HCT116 (cell line): Measurements from ENCODE around the gene SQSTM1. TPM values are rescaled to one million over a fixed set of nuclear protein-coding genes. Genes with fewer than 3 reads are reported as not detected.

Source experiments
- ATAC-seq: fragments of 200-7000 bp; cut with Tn5 transposase; 2 replicates; pipeline ENCODE4 v1.9.1; 2020; ENCODE audit warnings: mild to moderate bottlenecking, moderate library complexity
- BruUV-seq: library from RNA; stranded (reverse); fragments of 400-500 nt; replicated peaks from 2 replicates; lab custom pipeline; 2021; lab: Mats Ljungman, UMichigan
- CTCF ChIA-PET: fragments of 300-600 bp; sonication (Branson Sonifier 250); formaldehyde crosslinking; loops from one replicate; lab custom pipeline; 2021; ENCODE audit warnings: antibody characterized with exemption; lab: Charles Lee
- POLR2A ChIA-PET: fragments of 300-600, 350-600 bp; sonication (Branson Sonifier 250); formaldehyde crosslinking; loops from one replicate; lab custom pipeline; 2021; ENCODE audit warnings: antibody characterized with exemption; lab: Charles Lee
- RAD21 ChIA-PET, 2 experiments: fragments of 300-600 bp; sonication (Branson Sonifier 250); formaldehyde crosslinking; loops; one replicate each; lab custom pipeline; 2023; ENCODE audit warnings: low total read pairs in 2 of 2; ENCODE audit not compliant: uncharacterized antibody in 2 of 2, unreplicated experiment in 2 of 2, low non-redundant PET in 1 of 2; lab: Charles Lee
- DNase-seq: peaks from one replicate; pipeline ENCODE4 v3.0.0-alpha.2; 2010; ENCODE audit warnings: low read depth, low spot score
- H2AFZ ChIP-seq: fragments of 200-600 bp; shearing (Covaris generic), sonication (generic); 2 replicates; pipeline ENCODE4 v1.6.1; 2017; ENCODE audit warnings: low read depth, mixed run types, mixed read lengths, antibody characterized with exemption, low read length; ENCODE audit not compliant: poor library complexity, severe bottlenecking
- H3K27ac ChIP-seq: 2 replicates; pipeline ENCODE4 v1.5.1; 2012; ENCODE audit warnings: low read depth, low read length
- H3K27me3 ChIP-seq: fragments of 200-600 bp; sonication (generic); 2 replicates; pipeline ENCODE4 v1.6.1; 2016; ENCODE audit warnings: mixed run types, low read length, mixed read lengths; ENCODE audit not compliant: insufficient read depth
- H3K36me3 ChIP-seq, 2 experiments: fragments of 200-500 bp in 1 of 2; fragments of 200-600 bp in 1 of 2; sonication (Bioruptor generic) in 1 of 2; sonication (generic) in 1 of 2; 2 replicates each; pipeline versions ENCODE4 v1.5.1 to v1.6.1; 2014 to 2016; ENCODE audit warnings: low read length in 2 of 2, inconsistent platforms in 1 of 2, mixed read lengths in 1 of 2, mixed run types in 1 of 2; ENCODE audit not compliant: insufficient read depth in 2 of 2, control insufficient read depth in 1 of 2
- H3K4me1 ChIP-seq, 2 experiments: fragments of 200-600 bp in 1 of 2; sonication (generic) in 1 of 2; 2 replicates each; pipeline versions ENCODE4 v1.5.1 to v1.6.1; 2012 to 2017; ENCODE audit warnings: low read length in 2 of 2, inconsistent platforms in 1 of 2, mild to moderate bottlenecking in 1 of 2, mixed read lengths in 1 of 2, mixed run types in 1 of 2, moderate library complexity in 1 of 2; ENCODE audit not compliant: insufficient read depth in 2 of 2, control insufficient read depth in 1 of 2
- H3K4me2 ChIP-seq: fragments of 200-600 bp; sonication (generic); 2 replicates; pipeline ENCODE4 v1.6.1; 2017; ENCODE audit warnings: mixed run types, low read length, mixed read lengths
- H3K4me3 ChIP-seq, 2 experiments: fragments of 200-600 bp in 1 of 2; sonication (generic) in 1 of 2; replicated peaks in 1 of 2; 2 replicates each; pipeline ENCODE4 v1.5.1; 2011 to 2016; ENCODE audit warnings: low read length in 2 of 2, control low read depth in 1 of 2, low read depth in 1 of 2, mild to moderate bottlenecking in 1 of 2, mixed read lengths in 1 of 2, mixed run types in 1 of 2
- H3K79me2 ChIP-seq: fragments of 200-600 bp; sonication (generic); 2 replicates; pipeline ENCODE4 v1.6.1; 2017; ENCODE audit warnings: mild to moderate bottlenecking, mixed run types, low read length, moderate library complexity, mixed read lengths; ENCODE audit not compliant: insufficient read depth
- H3K9ac ChIP-seq: fragments of 200-600 bp; sonication (generic); 2 replicates; pipeline ENCODE4 v1.6.1; 2016; ENCODE audit warnings: low read length, mixed read lengths
- H3K9me2 ChIP-seq: fragments of 200-600 bp; sonication (generic), shearing (Covaris generic); 2 replicates; pipeline ENCODE4 v1.6.1; 2017; ENCODE audit warnings: mixed run types, mild to moderate bottlenecking, moderate library complexity; ENCODE audit not compliant: insufficient read depth
- H3K9me3 ChIP-seq, 2 experiments: fragments of 200-500 bp in 1 of 2; fragments of 200-600 bp in 1 of 2; sonication (Bioruptor generic) in 1 of 2; sonication (generic) in 1 of 2; 2 replicates each; pipeline ENCODE4 v1.6.1; 2014 to 2017; ENCODE audit warnings: low read length in 2 of 2, mixed read lengths in 2 of 2, inconsistent platforms in 1 of 2, low read depth in 1 of 2, mild to moderate bottlenecking in 1 of 2, mixed run types in 1 of 2, moderate library complexity in 1 of 2; ENCODE audit not compliant: control insufficient read depth in 1 of 2, insufficient read depth in 1 of 2
- H4K20me1 ChIP-seq: fragments of 200-600 bp; sonication (generic), shearing (Covaris generic); 2 replicates; pipeline ENCODE4 v1.6.1; 2017; ENCODE audit warnings: mixed run types, mild to moderate bottlenecking, moderate library complexity; ENCODE audit not compliant: insufficient read depth
- CBX3 ChIP-seq: IDR thresholded peaks from 2 replicates; pipeline ENCODE4 v1.6.1; 2012; ENCODE audit warnings: low read depth
- CTCF ChIP-seq, 3 experiments: fragments of 200-600 bp in 1 of 3; sonication (generic) in 1 of 3; IDR thresholded peaks in 2 of 3; conservative IDR thresholded peaks in 1 of 3; 2 replicates each; pipeline ENCODE4 v1.5.1; 2012 to 2017; ENCODE audit warnings: low read depth in 2 of 3, low read length in 2 of 3, antibody characterized with exemption in 1 of 3, borderline replicate concordance in 1 of 3, control low read depth in 1 of 3, mild to moderate bottlenecking in 1 of 3, mixed read lengths in 1 of 3, mixed run types in 1 of 3, moderate library complexity in 1 of 3; ENCODE audit not compliant: insufficient read depth in 1 of 3
- EZH2 ChIP-seq: fragments of 200-600 bp; sonication (generic); IDR thresholded peaks from 2 replicates; pipeline ENCODE4 v1.6.1; 2017; ENCODE audit warnings: antibody characterized with exemption, mixed run types
- EZH2phosphoT487 ChIP-seq: fragments of 200-600 bp; IDR thresholded peaks from 2 replicates; pipeline ENCODE4 v1.6.1; 2018; ENCODE audit warnings: antibody characterized with exemption, borderline replicate concordance
- FOSL1 ChIP-seq: IDR thresholded peaks from 2 replicates; pipeline ENCODE4 v1.6.1; 2012; ENCODE audit warnings: low read depth
- JUND ChIP-seq: IDR thresholded peaks from 2 replicates; pipeline ENCODE4 v1.6.1; 2012
- RAD21 ChIP-seq: IDR thresholded peaks from 2 replicates; pipeline ENCODE4 v1.6.1; 2012; ENCODE audit warnings: low read depth, mild to moderate bottlenecking
- SIN3A ChIP-seq: IDR thresholded peaks from 2 replicates; pipeline ENCODE4 v1.6.1; 2012; ENCODE audit warnings: low read depth
- SP1 ChIP-seq: IDR thresholded peaks from 2 replicates; pipeline ENCODE4 v1.6.1; 2012; ENCODE audit warnings: low read depth
- SRF ChIP-seq: IDR thresholded peaks from 2 replicates; pipeline ENCODE4 v1.6.1; 2012; ENCODE audit warnings: low read depth
- TCF7L2 ChIP-seq: IDR thresholded peaks from 2 replicates; pipeline ENCODE4 v1.7.0; 2011; ENCODE audit warnings: borderline replicate concordance, inconsistent platforms; ENCODE audit not compliant: insufficient read depth, insufficient read length; ENCODE audit errors: extremely low read depth
- YY1 ChIP-seq: IDR thresholded peaks from 2 replicates; pipeline ENCODE4 v1.6.1; 2011; ENCODE audit warnings: low read length, low read depth, moderate library complexity, mild to moderate bottlenecking; ENCODE audit not compliant: insufficient replicate concordance; ENCODE audit errors: extremely low read depth
- ZFX ChIP-seq: fragments of 450-650 bp; IDR thresholded peaks from 2 replicates; pipeline ENCODE4 v1.6.1; 2017
- ZNF274 ChIP-seq: fragments of 200-500 bp; sonication (Bioruptor generic); IDR thresholded peaks from 2 replicates; pipeline ENCODE4 v1.6.1; 2014; ENCODE audit warnings: mild to moderate bottlenecking, low read depth, low read length, inconsistent platforms
- intact Hi-C: fragments of 100-400 bp; cut with micrococcal nuclease; formaldehyde crosslinking; loops from 2 replicates; pipeline ENCODE4 v1.10.0; 2022
- total RNA-seq: library from RNA; stranded (reverse); gene quantifications from one replicate; pipeline ENCODE4 v1.2.1, GENCODE V29; 2021; ENCODE audit not compliant: unreplicated experiment
- TF ChIP-seq, protein P1 (sequence below): IDR thresholded peaks from 2 replicates; pipeline ENCODE4 v1.6.1; 2012
- TF ChIP-seq, protein P2 (sequence below): IDR thresholded peaks from 2 replicates; pipeline ENCODE4 v1.6.1; 2012; ENCODE audit warnings: low read depth

SQSTM1 gene
- total RNA-seq, 1 experiment from 2014 or later: 299 TPM

DNA sequence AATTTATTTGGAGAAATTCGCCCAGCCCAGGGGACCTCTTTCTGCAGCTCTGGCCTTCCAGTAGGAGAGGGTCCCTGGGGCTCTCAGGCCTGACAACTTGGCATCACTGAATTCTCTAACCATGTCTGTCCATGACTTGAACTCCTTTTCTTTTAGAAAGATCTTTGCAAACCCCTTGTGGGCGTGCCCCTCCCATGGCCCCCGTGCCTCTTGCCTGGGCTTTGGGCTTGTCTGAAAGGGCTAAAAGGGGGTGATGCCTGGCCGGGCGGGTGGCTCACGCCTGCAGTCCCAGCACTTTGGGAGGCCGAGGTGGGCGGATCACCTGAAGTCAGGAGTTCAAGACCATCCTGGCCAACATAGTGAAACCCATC lies 3.2 kb upstream of the SQSTM1 start:
- intact Hi-C loops: no loop called here
- peaks cover 17% of the 10 kb centered on the region for H3K79me2 ChIP-seq
- TF ChIP-seq CTCF (IDR thresholded peaks at IDR 0.05 in 2 of 3, conservative IDR thresholded peaks at IDR 0.05 in 1 of 3; ENCODE audit: borderline replicate concordance in 1 of 3, insufficient read depth in 1 of 3, low read depth in 2 of 3, low read length in 2 of 3): no peak
- TF ChIP-seq, protein P1, sequence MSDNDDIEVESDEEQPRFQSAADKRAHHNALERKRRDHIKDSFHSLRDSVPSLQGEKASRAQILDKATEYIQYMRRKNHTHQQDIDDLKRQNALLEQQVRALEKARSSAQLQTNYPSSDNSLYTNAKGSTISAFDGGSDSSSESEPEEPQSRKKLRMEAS: no peak
- no peak for TF ChIP-seq SIN3A
- TF ChIP-seq CBX3: no peak
- no peak for TF ChIP-seq JUND
- no peak for TF ChIP-seq ZFX
- no peak for TF ChIP-seq SP1
- no peak for TF ChIP-seq TCF7L2
- no peak for TF ChIP-seq SRF
- no peak for TF ChIP-seq FOSL1
- TF ChIP-seq EZH2: no peak
- TF ChIP-seq YY1: no peak
- TF ChIP-seq EZH2phosphoT487: no peak
- TF ChIP-seq ZNF274: no peak
- no peak for TF ChIP-seq RAD21
- TF ChIP-seq, protein P2, sequence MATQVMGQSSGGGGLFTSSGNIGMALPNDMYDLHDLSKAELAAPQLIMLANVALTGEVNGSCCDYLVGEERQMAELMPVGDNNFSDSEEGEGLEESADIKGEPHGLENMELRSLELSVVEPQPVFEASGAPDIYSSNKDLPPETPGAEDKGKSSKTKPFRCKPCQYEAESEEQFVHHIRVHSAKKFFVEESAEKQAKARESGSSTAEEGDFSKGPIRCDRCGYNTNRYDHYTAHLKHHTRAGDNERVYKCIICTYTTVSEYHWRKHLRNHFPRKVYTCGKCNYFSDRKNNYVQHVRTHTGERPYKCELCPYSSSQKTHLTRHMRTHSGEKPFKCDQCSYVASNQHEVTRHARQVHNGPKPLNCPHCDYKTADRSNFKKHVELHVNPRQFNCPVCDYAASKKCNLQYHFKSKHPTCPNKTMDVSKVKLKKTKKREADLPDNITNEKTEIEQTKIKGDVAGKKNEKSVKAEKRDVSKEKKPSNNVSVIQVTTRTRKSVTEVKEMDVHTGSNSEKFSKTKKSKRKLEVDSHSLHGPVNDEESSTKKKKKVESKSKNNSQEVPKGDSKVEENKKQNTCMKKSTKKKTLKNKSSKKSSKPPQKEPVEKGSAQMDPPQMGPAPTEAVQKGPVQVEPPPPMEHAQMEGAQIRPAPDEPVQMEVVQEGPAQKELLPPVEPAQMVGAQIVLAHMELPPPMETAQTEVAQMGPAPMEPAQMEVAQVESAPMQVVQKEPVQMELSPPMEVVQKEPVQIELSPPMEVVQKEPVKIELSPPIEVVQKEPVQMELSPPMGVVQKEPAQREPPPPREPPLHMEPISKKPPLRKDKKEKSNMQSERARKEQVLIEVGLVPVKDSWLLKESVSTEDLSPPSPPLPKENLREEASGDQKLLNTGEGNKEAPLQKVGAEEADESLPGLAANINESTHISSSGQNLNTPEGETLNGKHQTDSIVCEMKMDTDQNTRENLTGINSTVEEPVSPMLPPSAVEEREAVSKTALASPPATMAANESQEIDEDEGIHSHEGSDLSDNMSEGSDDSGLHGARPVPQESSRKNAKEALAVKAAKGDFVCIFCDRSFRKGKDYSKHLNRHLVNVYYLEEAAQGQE: no peak
- TF ChIP-seq, all 23 proteins: peak for 0
- RAD21 ChIA-PET: interaction anchor here in 1 of 2 experiments (0.6 kb wide), 1 partner anchor 15 kb away, joined by 3 read pairs; no protein-coding TSS in a partner anchor
- H3K27ac ChIP-seq: peak overlapping the region; percentile 99
- no peak for ATAC-seq
- H3K9ac ChIP-seq: no peak overlapping the region
- no TSS peak for BruUV-seq
- no peak for DNase-seq
- no peaks in the 10 kb centered on the region for H3K27me3 ChIP-seq
- POLR2A ChIA-PET: interaction anchor here (0.7 to 0.9 kb wide), 2 partner anchors 194 to 668 kb away, joined by 3 read pairs; partner anchors contain the start of gene HNRNPH1
- H3K4me3 ChIP-seq: no peak overlapping the region
- peaks cover 7% of the 10 kb centered on the region; the same call in 1 of the 2 replicates for H4K20me1 ChIP-seq
- H3K9me2 ChIP-seq: no peaks in the 10 kb centered on the region
- no peak overlapping the region for H2AFZ ChIP-seq
- H3K4me1 ChIP-seq: peaks cover 35 to 46% of the 10 kb centered on the region in 2 experiments
- H3K9me3 ChIP-seq: no peaks in the 10 kb centered on the region
- H3K36me3 ChIP-seq: peaks cover 13 to 25% of the 10 kb centered on the region in 2 experiments; a peak in 3 of 4 replicates
- CTCF ChIA-PET: no interaction called here
- H3K4me2 ChIP-seq: no peak overlapping the region
